ENCODE results near the gene PPP2R2C.

DNA sequence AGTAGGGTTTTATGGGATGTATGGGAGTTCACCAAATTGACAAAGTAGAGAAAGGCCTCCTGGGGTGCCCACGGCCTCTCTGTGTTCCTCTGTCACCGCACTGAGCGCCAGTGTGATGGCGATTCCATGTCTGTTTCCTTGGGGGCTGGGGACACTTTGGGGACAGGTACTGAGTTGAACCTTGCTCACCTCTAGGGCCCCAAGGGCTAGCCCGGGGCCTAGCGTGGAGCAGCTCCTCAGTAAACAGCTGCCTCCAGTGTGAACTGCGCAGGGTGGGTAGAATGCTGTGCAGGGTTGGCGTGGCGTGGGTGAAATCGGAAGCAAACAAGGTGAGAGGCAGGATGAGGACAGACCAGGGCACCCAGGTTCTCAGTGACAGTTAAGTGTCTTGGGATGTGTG lies 97.8 kb downstream of the PPP2R2C start:
- TF ChIP-seq, protein P1, sequence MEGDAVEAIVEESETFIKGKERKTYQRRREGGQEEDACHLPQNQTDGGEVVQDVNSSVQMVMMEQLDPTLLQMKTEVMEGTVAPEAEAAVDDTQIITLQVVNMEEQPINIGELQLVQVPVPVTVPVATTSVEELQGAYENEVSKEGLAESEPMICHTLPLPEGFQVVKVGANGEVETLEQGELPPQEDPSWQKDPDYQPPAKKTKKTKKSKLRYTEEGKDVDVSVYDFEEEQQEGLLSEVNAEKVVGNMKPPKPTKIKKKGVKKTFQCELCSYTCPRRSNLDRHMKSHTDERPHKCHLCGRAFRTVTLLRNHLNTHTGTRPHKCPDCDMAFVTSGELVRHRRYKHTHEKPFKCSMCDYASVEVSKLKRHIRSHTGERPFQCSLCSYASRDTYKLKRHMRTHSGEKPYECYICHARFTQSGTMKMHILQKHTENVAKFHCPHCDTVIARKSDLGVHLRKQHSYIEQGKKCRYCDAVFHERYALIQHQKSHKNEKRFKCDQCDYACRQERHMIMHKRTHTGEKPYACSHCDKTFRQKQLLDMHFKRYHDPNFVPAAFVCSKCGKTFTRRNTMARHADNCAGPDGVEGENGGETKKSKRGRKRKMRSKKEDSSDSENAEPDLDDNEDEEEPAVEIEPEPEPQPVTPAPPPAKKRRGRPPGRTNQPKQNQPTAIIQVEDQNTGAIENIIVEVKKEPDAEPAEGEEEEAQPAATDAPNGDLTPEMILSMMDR (IDR thresholded peaks at IDR 0.05 in 8 of 11, conservative IDR thresholded peaks at IDR 0.05 in 3 of 11): no peak
- no peak for TF ChIP-seq POLR2AphosphoS5 (IDR thresholded peaks at IDR 0.05)
- no peak for TF ChIP-seq POLR2A (IDR thresholded peaks at IDR 0.05)
